ENCODE results near the gene TPSD1.

Gene TPSD1

GRCh38 chr16:1262210-1262845 lies 6.5 kb downstream of the TPSD1 start:
- Histone ChIP-seq H3K4me2 (ENCODE audit: insufficient read depth, low read length) (no peak overlapping the region), H3K27ac (ENCODE audit: low read length) (no peak overlapping the region), H3K36me3 (ENCODE audit: insufficient read depth, low read length) (no peaks in the 10 kb centered on the region), H3K4me3 (ENCODE audit: low read depth in 1 of 2, low read length in 2 of 2) (no peak overlapping the region), H4K20me1 (ENCODE audit: insufficient read depth, low read length) (peaks cover 4% of the 10 kb centered on the region; the same call in 1 of the 2 replicates), H3K9ac (ENCODE audit: low read depth, low read length) (no peak overlapping the region), H2AFZ (ENCODE audit: low read depth, low read length) (no peak overlapping the region), H3K9me3 (ENCODE audit: insufficient read depth, low read length, severe bottlenecking) (no peaks in the 10 kb centered on the region), H3K79me2 (ENCODE audit: insufficient read depth, low read length) (no peaks in the 10 kb centered on the region), H3K27me3 (ENCODE audit: insufficient read depth, low read length, poor library complexity) (no peaks in the 10 kb centered on the region), H3K4me1 (ENCODE audit: insufficient read depth, low read length) (no peaks in the 10 kb centered on the region)
- TF ChIP-seq EZH2 (IDR thresholded peaks at IDR 0.05; ENCODE audit: borderline replicate concordance, low read depth, low read length, severe bottlenecking): no peak
- TF ChIP-seq CTCF (IDR thresholded peaks at IDR 0.05; ENCODE audit: borderline replicate concordance, extremely low read depth, low read length, poor library complexity, severe bottlenecking): no peak
- DNase-seq: no peak
- ATAC-seq (ENCODE audit: insufficient read depth, low read depth): no peak

GRCh38 chr16:1262846-1263221 lies 7.0 kb downstream of the TPSD1 start:
- Histone ChIP-seq H3K9me3 (ENCODE audit: insufficient read depth, low read length, severe bottlenecking) (no peaks in the 10 kb centered on the region), H3K79me2 (ENCODE audit: insufficient read depth, low read length) (no peaks in the 10 kb centered on the region), H3K36me3 (ENCODE audit: insufficient read depth, low read length) (no peaks in the 10 kb centered on the region), H2AFZ (ENCODE audit: low read depth, low read length) (no peak overlapping the region), H3K4me1 (ENCODE audit: insufficient read depth, low read length) (no peaks in the 10 kb centered on the region), H4K20me1 (ENCODE audit: insufficient read depth, low read length) (peaks cover 4% of the 10 kb centered on the region; the same call in 1 of the 2 replicates), H3K9ac (ENCODE audit: low read depth, low read length) (no peak overlapping the region), H3K4me3 (ENCODE audit: low read depth in 1 of 2, low read length in 2 of 2) (no peak overlapping the region), H3K4me2 (ENCODE audit: insufficient read depth, low read length) (no peak overlapping the region), H3K27ac (ENCODE audit: low read length) (no peak overlapping the region), H3K27me3 (ENCODE audit: insufficient read depth, low read length, poor library complexity) (no peaks in the 10 kb centered on the region)
- ATAC-seq (ENCODE audit: insufficient read depth, low read depth) (no peak), DNase-seq (no peak)
- no peak for TF ChIP-seq CTCF (IDR thresholded peaks at IDR 0.05; ENCODE audit: borderline replicate concordance, extremely low read depth, low read length, poor library complexity, severe bottlenecking)
- TF ChIP-seq EZH2 (IDR thresholded peaks at IDR 0.05; ENCODE audit: borderline replicate concordance, low read depth, low read length, severe bottlenecking): no peak

- Histone ChIP-seq H3K27me3 (ENCODE audit: insufficient read depth, low read length, poor library complexity) (no peaks in the 10 kb centered on the region), H3K9me3 (ENCODE audit: insufficient read depth, low read length, severe bottlenecking) (no peaks in the 10 kb centered on the region), H3K4me3 (ENCODE audit: low read depth in 1 of 2, low read length in 2 of 2) (no peak overlapping the region), H3K4me1 (ENCODE audit: insufficient read depth, low read length) (no peaks in the 10 kb centered on the region), H3K27ac (ENCODE audit: low read length) (no peak overlapping the region), H3K4me2 (ENCODE audit: insufficient read depth, low read length) (no peak overlapping the region), H4K20me1 (ENCODE audit: insufficient read depth, low read length) (peaks cover 4% of the 10 kb centered on the region; the same call in 1 of the 2 replicates), H3K36me3 (ENCODE audit: insufficient read depth, low read length) (no peaks in the 10 kb centered on the region), H3K9ac (ENCODE audit: low read depth, low read length) (no peak overlapping the region), H3K79me2 (ENCODE audit: insufficient read depth, low read length) (no peaks in the 10 kb centered on the region), H2AFZ (ENCODE audit: low read depth, low read length) (no peak overlapping the region)
- ATAC-seq (ENCODE audit: insufficient read depth, low read depth) (no peak), DNase-seq (no peak)
- no peak for TF ChIP-seq CTCF (IDR thresholded peaks at IDR 0.05; ENCODE audit: borderline replicate concordance, extremely low read depth, low read length, poor library complexity, severe bottlenecking)
- no peak for TF ChIP-seq EZH2 (IDR thresholded peaks at IDR 0.05; ENCODE audit: borderline replicate concordance, low read depth, low read length, severe bottlenecking)
Observed at GRCh38 chr16:1263591-1264344, 7.9 kb downstream of the TPSD1 start.
